Neural cell (in vitro differentiated cells): Measurements from ENCODE around the gene MYH6.
"Not testable (repeated sequence)": the region's sequence is repeated elsewhere in the genome, so short reads cannot be mapped to it uniquely, and the experiment has no call there.

Experiments used
- EZH2 ChIP-seq: fragments of 200-600, 300-800 bp; shearing (Covaris generic), sonication (generic); IDR thresholded peaks from 2 replicates; pipeline ENCODE4 v1.6.1; 2014; ENCODE audit warnings: antibody characterized with exemption, low read length, borderline replicate concordance, mild to moderate bottlenecking; ENCODE audit not compliant: insufficient read depth, poor library complexity, severe bottlenecking
- POLR2AphosphoS5 ChIP-seq: IDR thresholded peaks from 2 replicates; pipeline ENCODE4 v1.6.1; 2012
- RAD21 ChIP-seq: fragments of 450-650 bp; conservative IDR thresholded peaks from 2 replicates; pipeline ENCODE4 v1.6.1; 2014; ENCODE audit warnings: antibody characterized with exemption, mild to moderate bottlenecking, moderate library complexity
- SMC3 ChIP-seq: fragments of 450-650 bp; conservative IDR thresholded peaks from 2 replicates; pipeline ENCODE4 v1.6.1; 2014; ENCODE audit warnings: antibody characterized with exemption, mild to moderate bottlenecking, moderate library complexity; ENCODE audit not compliant: poor library complexity

DNA sequence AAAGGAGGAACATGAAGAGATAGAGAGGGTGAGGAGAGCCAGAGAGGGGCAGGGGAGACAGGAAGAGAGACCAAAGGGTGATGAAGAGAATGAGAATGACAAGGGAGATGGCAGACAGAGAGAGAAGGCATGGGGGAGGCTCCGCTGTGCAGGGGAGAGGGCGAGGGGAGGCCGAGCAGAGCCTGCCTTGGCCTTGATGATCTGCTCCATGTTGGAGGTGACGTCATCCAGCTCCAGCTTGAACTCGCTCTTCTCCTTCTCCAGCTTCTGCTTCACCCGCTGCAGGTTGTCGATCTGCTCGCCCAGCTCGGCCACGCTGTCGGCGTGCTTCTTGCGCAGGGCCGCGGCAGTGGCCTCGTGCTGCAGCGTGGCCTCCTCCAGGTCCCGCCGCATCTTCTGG, 18.2 kb downstream of the MYH6 start:
- not testable (repeated sequence) for TF ChIP-seq SMC3, RAD21, POLR2AphosphoS5, EZH2
